ENCODE measurements around the gene PRIMA1.

The PRIMA1 gene

DNA sequence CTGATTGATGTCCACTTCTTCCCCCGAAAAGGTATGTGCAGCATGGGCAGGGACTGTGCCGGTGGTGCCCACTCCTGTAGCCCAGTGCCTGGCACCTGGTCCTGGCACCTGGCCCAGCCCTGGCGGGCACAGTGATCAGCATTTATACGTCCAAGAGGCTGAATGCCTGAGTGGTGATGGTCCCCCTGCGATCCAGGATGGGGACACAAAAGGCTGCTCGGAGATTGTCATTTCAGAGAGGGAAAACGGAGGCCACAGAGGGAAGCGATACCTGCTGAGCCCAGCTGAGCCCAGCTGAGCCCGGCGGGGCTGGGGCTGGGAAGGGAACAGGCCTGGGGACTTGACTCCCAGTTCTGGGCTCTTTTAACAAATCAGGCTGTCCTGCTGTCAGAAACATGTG is 55.8 kb downstream of the PRIMA1 start:
- no peak for DNase-seq (ENCODE audit: low read depth in 3 of 3)

DNA sequence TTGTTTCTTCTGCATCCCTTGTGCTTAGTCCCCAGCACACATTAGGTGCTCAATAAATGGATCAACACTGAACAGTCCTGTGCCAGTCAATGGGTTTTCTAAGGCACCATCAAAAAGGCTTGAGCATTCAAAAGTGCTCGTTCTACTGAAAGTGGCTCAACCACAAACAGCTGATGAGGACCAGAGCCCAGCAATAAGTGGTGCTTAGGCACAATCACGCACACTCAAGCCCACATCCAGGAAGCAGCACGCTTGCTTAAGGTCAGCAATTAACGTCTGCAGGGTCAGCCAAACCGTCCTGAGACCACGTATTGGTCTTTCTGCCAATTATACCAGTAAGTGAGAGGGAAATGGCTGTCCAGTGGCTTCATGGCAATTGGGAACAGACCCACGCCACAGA is 56.5 kb downstream of the PRIMA1 start:
- DNase-seq (ENCODE audit: low read depth in 3 of 3) = no peak

DNA sequence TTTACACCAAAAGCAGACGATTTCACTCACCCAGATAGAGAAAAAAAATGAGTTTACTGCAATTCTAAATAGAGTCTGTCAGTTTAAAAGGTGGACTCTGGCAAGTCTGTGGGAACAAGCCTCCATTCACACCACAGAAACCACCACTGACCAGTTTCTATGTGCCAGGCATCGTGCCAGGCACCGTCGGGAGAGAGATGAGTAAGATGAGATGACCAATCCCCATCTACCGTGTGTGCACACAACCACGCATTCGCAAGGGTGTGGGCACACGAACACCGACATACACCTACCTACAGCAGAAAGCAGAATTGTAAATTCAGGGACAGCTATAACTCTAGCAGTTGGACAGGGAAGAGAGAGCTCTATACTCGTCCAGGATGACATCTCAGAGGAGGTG is 58.3 kb downstream of the PRIMA1 start:
- no peak for DNase-seq (ENCODE audit: low read depth in 3 of 3)

DNA sequence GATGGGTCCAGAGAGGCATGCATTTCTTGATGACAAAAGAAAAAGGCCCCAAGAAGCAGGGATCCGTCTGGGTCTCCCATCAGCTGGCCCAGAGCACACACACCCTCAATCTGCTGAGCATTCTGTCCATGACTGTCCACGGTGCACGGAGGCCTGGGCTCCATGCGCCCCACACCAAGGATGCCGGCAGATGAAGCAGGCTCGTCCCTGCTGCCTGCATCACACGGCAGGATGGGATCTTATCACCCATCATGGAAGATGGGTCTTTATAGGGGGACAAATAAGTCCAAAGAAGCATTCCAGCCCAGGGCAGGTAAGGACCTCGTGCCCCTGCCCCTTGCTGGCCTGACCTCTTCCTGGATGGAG is 59.7 kb downstream of the PRIMA1 start:
- DNase-seq (ENCODE audit: low read depth in 3 of 3) = no peak

DNA sequence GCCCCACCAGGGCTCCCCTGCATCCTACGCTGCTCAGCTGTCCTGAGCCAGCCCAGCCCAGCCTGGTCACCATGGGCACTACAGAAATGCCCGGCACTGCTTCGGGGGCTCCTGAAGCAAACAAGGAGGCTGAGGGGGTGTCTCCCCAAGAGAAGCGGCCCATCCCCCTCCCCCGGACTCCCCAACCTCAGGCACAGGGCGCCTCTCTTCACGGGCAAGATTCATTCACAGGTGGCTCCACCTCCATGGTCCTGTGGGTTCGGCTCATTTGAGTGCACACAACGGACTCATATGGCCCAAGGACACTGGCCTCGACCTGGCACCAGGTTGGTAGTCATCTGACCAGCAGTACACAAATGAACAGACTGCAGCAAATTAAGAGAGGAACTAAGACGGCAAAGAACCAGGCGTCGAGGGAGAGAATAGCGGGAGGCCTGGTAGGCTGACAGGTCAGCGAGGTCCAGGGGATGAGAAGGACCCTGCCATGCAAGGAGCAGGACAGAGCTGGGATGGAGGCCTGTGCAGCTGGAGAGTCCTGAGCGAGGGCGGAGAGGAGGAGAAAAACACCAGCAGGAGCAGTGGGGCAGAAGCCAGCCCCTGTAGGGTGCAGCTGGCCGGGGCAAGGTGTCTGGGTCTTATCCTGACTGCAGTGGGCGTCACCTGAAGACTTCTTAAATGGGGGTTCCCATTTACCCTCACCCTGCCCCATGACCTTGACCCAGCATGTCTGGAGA is 60.2 kb downstream of the PRIMA1 start:
- DNase-seq (ENCODE audit: low read depth in 3 of 3) = no peak

DNA sequence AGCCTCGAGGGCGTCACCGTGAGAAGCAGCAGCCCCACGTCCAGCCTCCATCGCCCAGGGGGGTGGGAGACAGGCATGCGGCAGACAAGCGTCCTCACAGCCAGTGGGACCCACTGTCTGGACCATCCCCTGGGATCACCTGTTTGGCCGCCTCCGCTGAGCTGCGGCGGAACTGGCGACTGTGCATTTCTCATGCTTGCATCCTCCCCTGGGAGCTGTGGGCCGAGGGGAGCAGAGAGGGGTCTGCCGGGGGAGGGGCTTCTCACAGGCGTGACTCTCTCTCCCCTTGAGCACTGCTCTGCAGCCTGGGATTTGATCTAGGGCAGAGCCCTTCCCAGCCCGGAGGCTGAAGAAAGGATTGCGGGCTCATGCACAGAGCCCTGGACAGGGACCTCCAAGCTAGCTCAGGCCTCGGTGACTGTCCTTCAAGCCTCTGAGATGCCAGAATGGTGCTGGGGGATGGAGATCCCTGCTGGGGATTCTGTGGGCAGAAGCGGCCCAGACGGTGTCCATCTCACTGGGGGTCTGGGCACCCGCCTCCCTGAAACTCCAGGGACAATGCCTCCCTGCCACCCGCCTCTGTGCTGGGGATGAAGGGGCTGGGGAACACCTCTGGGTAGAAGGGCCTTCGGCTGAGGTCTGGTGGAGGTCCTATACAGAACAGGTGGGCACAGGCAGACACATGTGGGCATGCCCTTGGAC is 61.1 kb downstream of the PRIMA1 start:
- no peak for DNase-seq (ENCODE audit: low read depth in 3 of 3)

DNA sequence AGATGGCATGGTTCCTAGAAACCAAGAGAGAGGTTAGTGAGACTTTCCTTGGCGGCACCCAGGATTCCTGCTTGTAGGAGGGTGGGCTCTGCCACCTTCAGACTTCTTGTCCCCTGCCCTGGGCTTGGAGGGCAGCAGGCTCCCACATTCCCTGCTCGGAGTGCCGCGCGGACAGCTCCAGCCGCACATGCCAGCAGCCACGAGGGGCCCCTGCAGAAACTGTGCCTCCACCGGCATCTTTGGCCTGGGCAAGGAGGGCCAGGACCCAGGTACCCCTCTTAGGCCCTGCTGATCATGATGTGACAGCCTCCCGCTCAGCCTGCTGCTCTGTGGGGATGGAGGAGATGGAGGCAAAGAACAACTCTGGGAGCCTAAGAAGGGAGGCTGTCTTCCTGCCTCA is 62.3 kb downstream of the PRIMA1 start:
- DNase-seq (ENCODE audit: low read depth in 3 of 3) = no peak

DNA sequence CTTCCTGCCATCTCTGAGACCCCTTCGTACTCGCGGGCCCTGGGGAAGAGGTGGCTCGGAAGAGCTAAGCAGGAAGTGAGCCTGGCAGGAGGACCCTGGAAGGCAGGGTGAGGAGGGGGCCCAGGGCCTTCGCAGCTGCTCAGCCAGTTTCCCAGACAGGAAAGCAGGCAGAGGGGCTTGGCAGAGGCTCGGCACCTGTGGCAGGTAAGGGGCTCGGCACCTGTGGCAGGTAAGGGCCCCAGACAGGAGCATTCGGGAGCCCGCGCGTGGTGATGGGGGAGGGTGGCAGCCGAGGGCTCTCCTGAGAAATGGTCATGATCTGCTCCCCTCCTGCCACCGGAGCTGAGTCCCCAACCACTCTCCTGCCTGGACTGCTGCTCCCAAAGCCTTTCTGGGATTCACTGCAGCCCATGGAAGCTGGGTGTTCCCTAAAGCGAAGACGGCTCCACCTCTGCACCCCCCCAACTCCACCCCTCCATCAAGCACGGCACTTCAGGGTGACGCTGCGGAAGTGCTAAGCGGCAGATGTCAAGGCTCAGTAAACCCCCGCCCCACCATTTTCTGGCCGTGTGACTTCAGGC is 63.2 kb downstream of the PRIMA1 start:
- no peak for DNase-seq (ENCODE audit: low read depth in 3 of 3)

- no peak for DNase-seq (ENCODE audit: low read depth in 3 of 3)
These were observed 65.3 kb downstream of the PRIMA1 start for GRCh38 chr14:93723001-93723400.

DNA sequence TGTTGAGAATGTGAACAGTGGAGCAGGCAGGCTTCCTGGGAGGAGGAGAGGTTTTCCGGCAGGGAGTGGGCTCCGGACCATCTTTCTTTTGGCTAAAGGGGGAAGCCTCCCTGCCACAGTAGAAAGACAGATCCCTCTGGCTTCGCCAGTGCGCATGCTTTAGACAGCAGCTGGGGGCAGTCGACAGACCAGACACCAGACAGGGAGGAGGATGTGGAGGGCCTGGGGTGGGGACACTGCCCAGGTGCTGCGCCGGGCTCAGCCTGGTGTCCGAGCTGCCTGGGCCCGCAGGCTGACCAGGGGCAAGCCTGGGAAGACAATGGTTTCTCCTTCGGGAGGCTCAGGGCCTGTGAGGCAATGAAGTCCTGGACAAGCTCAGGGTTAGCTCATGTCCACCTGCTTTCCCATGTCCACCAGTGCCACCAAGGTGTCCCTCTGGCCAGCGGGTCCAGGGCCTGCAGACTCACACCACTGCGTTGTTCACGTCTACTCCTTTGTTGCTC is 67.3 kb downstream of the PRIMA1 start:
- DNase-seq (ENCODE audit: low read depth in 3 of 3) = no peak

DNA sequence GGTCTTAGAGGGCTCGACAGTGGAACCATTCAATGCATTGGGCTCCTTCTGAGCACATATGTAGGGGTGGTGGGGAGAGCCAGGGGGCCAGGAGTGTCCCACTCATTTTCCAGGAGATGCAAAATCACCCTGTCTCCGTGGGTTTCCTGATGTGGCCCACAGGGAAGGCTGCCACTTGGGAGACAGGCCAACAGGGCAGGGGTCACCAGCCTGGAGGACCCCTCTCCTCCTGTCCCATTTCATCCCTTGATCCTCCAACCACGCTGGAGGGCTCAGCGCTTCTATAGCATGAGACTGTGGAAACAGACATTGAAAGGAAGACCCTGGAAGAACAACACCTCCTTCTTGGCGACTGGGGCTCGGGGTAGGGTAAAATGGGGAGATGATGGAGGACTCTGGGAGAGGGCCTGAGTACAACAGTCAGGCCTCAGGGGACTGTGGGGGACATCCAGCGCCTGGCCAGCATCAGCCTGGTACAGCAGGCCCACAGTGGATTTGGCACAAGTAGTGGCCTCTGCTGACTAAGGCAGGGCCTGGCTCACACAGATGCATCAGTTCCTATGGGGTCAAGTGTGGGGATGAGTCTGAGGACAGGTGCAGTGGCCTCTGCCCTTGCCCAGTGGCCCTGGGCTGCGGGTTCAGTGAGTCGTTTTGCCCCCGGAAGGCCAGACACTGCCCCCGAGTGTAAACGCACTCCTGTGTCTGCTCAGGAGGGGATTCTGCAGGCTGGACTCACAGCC is 68.0 kb downstream of the PRIMA1 start:
- no peak for DNase-seq (ENCODE audit: low read depth in 3 of 3)

GRCh38 chr14:93719256-93719655 is 69.0 kb downstream of the PRIMA1 start:
- no peak for DNase-seq (ENCODE audit: low read depth in 3 of 3)

GRCh38 chr14:93717668-93718320 is 70.5 kb downstream of the PRIMA1 start:
- DNase-seq (ENCODE audit: low read depth in 3 of 3) = no peak

DNA sequence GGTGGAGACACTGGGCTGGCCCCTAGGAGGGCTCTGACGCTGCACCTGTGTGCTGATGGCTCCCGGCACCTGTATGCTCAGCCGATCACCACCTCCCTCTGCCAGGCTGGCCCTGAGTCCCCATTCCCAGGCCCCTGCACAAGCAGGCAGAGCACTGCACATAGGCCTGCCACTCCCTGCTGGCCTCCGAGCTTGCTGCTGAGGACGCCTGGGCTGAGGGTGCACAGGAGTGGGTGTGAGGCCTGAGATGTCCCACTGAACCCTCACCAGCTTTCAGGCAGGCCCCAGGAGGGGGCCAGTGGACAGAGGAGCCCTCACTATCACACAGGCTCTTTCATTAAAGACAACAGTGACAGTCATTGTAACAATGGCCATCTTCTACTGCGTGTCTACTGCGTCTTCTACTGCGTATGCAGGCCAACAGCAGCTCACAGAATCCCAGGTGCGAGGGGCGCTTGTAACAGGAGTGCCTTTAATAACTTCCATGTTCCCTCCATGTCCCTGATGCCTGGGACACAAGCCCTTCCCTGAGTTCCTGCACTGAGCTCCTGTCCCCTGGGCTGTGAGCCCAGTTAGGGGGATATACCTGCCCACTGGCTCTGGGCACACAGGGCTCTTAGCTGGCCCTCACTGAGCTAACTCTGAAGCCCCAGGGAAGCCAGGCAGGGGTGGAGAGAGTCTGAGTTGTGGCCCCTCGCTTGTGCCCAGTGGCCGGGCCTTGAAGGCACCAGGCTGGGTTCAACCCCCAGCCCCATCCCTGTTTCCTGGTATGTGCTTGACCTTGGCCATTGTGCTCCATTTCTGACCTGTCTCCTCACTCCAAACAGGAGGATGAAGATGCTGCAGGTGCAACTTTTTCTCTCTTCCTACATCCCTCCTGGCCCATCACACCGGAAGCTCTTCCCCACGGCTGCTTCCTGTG is 71.3 kb downstream of the PRIMA1 start:
- no peak for DNase-seq (ENCODE audit: low read depth in 3 of 3)

GRCh38 chr14:93716002-93716745 is 72.1 kb downstream of the PRIMA1 start:
- no peak for DNase-seq (ENCODE audit: low read depth in 3 of 3)

- no peak for DNase-seq (ENCODE audit: low read depth in 3 of 3)
These were observed 72.9 kb downstream of the PRIMA1 start for GRCh38 chr14:93715279-93715927.

DNA sequence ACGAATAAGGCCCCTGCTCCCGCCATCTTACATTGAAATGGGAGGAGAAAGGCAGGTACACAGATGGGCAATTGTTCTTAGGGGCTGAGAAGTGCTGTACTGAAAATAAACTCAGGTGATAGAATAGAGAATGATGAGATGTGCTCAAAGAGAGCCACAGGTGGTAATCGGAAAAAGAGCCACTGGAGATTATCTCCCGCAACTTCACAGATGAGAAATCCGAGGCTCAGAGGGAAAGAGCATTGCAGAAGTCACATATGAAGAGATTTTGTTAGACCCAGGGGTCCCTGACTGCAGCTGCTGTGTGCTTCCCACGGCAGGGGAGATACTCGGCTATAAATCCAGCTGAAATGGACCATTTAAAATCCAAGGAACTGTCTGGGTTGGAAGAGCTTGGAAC is 73.7 kb downstream of the PRIMA1 start:
- DNase-seq (ENCODE audit: low read depth in 3 of 3) = no peak

- DNase-seq (ENCODE audit: low read depth in 3 of 3) = no peak
These were observed 74.4 kb downstream of the PRIMA1 start for GRCh38 chr14:93713726-93714405.

Measured in stimulated activated CD4-positive, alpha-beta T cell treated with anti-CD3 and anti-CD28 coated beads, TNF-alpha, amount 100 ng/mL, for 48 hours (primary cell).